Left colon (tissue), 2 donors: Measurements from ENCODE around the gene GPBAR1. TPM values are rescaled to one million over a fixed set of nuclear protein-coding genes. Genes with fewer than 3 reads are reported as not detected.

ENCODE experiments used
- ATAC-seq: fragments of 200-7000 bp; cut with Tn5 transposase; one replicate; pipeline ENCODE4 v1.9.1; 2020; ENCODE audit warnings: mild to moderate bottlenecking, moderate library complexity
- DNase-seq, 2 donors: peaks; one replicate each; pipeline ENCODE4 v3.0.0-alpha.2; 2020
- intact Hi-C, 2 donors: fragments of 100-400 bp; cut with DNase I in 1 of 2; cut with micrococcal nuclease in 1 of 2; formaldehyde crosslinking; loops; one replicate each; pipeline versions ENCODE4 v1.11.2 to v1.14.0; 2022; cut with DNase I, micrococcal nuclease
- total RNA-seq, 2 donors: library from RNA; stranded (reverse); fragmentation: NEBNext Ultra II Directional; extraction: Animal tissue kit (Norgen Biotek cat#: 25700); gene quantifications; one replicate each; pipeline ENCODE4 v1.2.1, GENCODE V29; 2021
- donor health status: DM: no; HTN: no; CAD: no.
- donor health status: DM: yes; HTN: yes; CAD: no.

The GPBAR1 gene
- total RNA-seq, 2 donors from 2014 or later, result 1.8 to 3.0 TPM

DNA sequence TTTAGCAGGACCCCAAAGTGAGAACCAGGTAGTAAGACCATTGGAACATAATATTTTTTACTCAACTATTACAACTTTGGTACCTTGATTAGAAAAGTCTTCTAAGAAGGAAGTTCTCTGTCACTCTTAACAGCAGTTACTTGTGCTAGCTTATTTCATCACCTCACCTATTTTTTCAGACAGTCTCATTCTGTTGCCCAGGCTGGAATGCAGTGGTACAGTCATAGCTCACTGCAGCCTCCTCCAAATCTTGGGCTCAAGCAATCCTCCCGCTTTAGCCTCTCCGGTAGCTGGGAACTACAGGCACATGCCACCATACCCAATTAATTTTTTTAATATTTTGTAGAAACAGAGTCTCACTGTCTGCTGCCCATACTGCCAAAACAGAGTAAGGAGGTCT is 25.8 kb upstream of the GPBAR1 start:
- DNase-seq (no peak), ATAC-seq (no peak)
- intact Hi-C loops, result no loop called here

DNA sequence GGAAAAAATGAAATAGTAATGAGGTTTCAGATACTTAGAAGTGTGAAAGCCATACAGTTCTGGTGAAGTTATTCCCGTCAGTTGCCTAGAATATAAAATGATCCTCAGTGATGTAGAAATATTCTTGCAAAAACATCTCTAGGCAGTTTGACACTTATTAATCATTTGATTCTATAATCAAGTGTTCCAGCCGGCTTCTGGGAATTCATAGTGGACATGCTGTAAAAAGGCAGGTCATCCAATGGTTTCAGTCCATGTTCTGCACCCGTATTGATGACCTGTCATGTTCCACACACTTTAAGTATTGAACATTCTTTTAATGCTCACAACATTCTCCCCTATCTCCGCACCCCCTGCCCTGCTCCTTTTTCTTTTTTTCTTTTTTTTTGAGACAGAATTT is 24.0 kb upstream of the GPBAR1 start:
- intact Hi-C loops, result no loop called here
- ATAC-seq (no peak), DNase-seq (no peak)

DNA sequence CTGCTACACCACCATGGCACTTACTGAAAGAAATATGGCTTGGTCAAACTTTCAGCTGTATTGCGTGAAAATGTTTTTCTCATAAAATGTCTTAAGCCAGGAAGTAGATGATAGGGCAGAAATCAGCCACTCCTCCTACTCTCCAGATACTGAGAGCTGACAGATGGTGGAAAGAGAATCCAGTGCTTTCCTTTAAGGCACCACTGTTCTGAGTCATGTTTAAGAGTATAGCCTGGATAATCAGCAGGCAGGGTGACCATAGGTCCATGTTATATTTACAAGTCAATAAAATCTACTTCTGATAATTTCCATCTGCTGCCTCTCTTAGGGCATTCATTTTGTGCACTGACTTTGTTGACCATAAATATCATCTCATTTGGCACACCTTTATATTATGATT is 21.9 kb upstream of the GPBAR1 start:
- peak; percentile 95 for ATAC-seq
- DNase-seq, result no peak
- intact Hi-C loops, result no loop called here

DNA sequence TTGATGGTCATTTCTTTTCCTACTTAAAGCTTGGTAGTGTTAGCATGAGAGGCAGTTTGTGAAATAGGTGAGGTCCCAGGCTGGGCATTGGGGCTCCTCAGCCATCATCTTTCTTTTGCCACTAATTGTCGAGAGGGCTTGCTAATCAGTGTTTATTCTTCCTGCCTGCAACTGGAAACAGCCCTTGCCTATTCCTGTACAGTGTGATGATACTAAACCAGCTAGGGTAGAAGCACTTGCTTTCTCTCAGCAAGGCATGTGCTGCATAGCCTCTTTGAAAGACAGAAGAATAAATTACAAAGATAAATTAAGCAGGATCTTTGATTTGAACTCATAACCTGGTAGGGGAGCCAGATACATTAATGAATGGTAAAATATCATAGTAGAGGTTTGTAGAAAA is 16.6 kb upstream of the GPBAR1 start:
- intact Hi-C loops, result no loop called here
- DNase-seq, result no peak
- no peak for ATAC-seq

DNA sequence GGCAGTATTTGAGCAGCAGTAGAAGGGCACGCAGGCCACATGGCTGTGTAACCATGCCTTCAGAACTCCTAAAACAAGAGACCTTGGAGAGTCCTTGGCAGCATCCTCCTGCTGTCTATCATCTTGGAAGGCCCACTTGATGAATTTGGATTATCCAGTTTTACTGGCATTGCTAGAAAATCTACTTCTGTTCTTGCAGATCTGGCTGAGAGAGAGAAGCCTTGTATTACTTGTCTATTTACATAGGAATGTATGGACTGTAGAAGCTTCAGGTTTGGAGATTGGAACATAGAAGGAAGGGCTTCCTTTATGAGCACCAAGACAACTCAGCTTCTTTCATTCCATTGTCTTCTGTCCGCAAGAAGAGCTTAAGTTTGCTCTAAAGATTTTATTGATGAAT is 16.1 kb upstream of the GPBAR1 start:
- intact Hi-C loops, result no loop called here
- ATAC-seq, result no peak

DNA sequence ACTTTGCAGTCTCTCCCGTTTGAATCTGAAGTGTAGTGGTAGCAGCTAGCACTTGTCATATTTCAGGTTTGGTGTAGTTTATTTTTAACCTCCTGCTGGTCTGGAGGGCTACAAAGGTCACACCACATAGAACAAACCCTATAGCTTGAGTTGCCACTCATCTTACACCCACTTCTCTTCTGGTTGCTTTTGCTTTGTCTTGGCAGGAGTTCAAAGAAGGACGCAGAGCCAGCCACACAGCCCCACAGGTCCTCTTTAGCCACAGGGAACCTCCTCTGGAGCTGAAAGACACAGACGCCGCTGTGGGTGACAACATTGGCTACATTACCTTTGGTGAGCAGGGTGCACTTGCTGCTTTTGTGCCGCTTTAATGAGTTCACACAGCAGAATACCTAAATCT is 15.6 kb upstream of the GPBAR1 start:
- ATAC-seq (no peak), DNase-seq (no peak)
- intact Hi-C loops, result no loop called here

More for the DNA sequence above, 16.1 kb upstream of the GPBAR1 start:
- no peak for DNase-seq

DNA sequence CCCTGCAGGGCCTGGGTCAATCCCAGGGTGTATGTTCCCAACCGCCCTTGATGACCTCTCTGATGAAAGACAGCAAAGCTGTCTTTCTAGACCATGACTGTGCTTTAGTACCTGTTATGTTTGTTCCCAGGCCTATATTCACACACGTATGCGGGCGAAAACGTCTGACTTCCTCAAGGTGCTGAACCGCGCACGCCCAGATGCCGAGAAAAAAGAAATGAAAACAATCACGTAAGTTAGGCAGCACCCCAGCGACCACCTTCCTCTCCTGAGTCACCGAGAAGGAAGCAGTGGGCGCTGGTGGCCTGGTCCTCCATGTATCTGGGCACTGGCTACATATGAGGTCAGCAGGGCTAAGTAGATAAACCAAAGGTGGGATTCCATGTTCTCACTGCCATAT is 11.1 kb upstream of the GPBAR1 start:
- intact Hi-C loops, result no loop called here
- ATAC-seq, result no peak
- DNase-seq, result no peak

DNA sequence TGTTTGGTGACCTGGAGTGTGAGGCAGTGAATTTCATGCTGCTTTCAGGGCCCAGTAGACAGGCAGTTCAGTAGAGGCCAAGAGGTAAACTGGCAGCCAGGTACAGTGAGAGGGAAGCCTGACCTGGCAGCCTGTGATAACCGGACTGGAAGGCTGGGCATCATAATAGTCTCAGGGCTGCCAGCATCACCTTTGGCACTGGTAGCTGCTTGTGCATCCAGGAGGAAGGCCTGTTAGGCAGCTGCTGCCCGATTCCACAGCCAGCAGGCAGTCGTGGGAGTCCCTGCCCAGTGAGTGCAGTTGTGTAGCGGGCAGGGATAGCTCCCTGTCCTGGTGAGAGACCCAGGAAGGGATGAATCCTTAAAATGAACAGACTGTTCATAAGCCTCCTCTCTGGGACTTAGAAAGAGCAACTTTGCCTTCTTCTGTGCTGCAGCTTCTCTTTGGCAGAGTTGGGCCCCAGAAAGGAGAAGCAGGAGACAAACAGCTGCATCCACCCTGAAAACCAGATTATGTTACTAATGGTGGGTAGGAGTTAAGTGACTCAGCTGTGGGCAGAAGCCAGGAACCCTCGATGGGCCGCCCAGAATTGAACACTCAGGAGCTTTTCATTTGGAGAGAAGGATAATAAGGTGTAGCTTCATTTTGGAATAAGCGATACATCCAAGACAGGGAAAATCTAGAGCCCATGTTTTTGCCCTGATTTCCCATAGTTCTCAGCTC is 8.1 kb upstream of the GPBAR1 start:
- intact Hi-C loops, result no loop called here
- DNase-seq (peak in 1 of 2 donors; percentile 2), ATAC-seq (no peak)

DNA sequence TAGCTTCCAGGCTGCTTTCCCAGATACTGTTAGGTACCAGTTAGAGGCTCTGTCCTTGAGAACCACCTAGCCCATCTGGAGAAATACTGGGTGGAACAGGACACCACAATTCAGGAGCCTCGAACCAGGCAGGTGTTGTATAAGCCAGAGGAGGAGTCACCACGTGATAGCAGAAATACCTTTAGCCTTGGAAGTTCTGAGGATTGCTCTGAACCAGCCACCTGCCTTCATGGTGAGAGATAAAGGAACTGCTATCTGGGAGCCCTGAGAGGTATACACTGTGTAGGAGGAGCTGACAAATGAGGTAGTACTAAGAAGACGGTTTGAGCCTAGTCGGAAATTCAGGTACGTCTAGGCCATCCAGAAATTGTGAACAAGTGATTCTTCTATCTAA is 7.6 kb upstream of the GPBAR1 start:
- intact Hi-C loops, result no loop called here
- DNase-seq, result no peak
- ATAC-seq, result no peak

DNA sequence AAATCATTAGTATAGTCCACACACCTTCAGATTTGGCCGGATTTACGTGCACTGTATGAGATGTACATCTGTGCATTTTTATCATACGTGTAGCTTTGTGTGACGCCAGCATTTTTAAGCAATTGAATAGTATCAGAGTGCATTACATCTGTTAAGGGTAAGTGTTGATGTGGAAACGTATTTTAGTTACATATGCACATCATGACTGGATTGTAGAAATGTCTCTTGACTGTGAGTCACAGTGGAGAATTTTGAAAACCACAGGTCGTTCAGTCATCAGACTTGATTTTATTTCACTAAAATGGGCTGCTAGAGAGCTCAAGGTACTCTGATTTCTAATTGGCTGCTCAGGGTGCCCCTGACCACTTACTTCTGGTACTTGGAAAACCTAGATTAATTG is 5.4 kb upstream of the GPBAR1 start:
- intact Hi-C loops, result no loop called here
- ATAC-seq (no peak), DNase-seq (no peak)

DNA sequence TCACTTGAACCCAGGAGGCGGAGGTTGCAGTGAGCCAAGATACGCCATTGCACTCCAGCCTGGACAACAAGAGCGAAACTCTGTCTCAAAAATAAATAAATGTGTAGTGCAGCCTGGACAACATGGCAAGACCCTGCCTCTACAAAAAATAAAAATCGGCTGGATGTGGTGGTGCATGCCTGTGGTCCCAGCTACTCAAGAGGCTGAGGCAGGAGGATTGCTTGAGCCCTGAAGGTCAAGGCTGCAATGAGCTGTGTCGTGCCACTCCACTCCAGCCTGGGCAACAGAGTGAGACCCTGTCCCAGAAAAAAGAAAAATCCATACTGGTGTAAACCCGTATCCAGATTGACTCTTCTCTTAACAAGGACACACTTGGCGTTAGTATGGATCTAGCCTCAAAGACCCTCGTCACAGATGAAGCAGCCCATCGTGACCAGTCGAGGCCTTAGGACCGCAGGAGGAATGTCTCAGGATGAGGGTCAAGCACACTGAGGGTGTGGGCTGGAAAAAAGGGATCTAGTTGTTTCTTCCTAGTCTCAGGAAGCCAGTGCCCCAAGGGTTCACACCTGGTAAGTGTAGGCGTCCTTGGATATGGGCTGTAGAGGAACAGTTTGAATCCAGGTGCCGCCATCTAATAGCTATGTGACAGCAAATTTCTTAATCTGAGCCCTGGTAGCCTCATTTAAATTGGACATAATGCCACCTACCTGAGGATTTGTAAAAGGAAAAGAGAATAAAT is 4.0 kb upstream of the GPBAR1 start:
- intact Hi-C loops, result no loop called here
- ATAC-seq (no peak), DNase-seq (peak in 1 of 2 donors; percentile 4)

DNA sequence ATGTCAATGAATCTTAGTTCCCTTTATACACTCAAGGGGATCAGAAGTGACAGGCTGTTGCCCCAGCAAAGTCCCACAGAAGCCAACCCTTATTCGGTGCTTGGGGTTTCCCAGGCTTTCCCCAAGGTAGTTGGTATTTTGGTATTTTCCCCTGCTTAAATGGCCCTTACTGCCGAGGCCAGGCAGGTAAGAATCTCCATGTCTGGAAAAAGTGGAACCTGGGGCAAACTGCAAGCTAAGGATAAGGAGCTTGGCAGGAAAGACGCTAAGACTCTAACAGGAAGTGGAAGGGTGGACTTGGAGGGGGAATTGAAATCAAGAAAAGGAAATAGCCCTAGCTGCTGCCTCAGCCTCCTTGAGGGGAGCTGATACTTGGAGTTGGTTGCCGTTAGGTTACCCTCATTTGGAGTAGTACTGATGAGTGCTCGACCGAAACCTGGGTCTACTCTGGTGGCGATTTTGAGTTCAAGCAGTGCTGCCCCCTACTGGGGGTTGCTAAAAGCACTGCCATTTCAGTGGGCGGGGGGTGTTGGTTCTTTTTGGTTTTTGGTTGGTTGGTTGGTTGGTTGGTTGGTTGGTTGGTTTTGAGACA is 3.3 kb upstream of the GPBAR1 start:
- DNase-seq (peak in 1 of 2 donors; percentile 34), ATAC-seq (peak; percentile 22)
- intact Hi-C loops, result no loop called here

DNA sequence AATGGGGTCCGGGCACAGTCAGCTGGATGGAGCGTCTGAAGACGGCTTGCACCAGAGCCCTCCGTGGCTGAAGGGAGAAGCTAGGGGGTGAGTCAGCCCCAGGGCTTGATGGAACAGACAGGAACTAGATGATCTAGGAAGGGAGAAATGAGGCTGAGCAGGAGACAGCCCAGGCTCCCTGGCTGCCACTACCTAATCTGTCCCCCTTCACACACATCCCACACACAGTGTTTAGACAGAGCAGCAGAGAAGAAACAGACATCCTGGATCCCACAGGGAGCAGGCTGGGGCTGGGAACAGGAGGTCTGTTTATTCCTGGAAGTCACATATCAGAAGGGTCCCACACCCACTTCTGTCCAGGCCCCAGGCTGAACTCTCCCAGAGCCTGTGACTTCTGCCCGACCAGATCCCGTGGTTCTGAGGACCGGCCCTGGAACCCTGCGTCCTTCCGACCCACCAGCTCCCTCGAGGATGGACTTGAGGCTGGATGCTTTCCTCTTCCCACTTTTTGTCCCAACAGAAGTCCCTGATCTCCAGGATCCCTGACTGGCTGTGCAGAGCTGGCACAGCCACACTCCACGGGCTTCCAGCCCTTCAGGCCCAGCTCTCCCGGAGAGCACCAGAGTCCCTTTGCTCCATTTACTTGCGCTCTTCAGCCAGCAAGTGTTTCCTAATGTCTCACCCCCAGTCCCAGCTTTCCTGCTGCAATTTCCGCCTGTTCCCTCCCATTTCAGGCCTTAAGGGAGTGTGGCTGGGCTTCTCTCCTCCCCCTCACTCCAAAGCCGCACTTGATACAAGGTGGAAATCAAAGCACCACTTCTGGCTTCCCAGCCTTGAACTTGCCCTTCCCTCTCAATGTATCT is 1.5 kb upstream of the GPBAR1 start:
- DNase-seq (peak; percentile 20 to 75), ATAC-seq (no peak)
- intact Hi-C loops, result no loop called here

DNA sequence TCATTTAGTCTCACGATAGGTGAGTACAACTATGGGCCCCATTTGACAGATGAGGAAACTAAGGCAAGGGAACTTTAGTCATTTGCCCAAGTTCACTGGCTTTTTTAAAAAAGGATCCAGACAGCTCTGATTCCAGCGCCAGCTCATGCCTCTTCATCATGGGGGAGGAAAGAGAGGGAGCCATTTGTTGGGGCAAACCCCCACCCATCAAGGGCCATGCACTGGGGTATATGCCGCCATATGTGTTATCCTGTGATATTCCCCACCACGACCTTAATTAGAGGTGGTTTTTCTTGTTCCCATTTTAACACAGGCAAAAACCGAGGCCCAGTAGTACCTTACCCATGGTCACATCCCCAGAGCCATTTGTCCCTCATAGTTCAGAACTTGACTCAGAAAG is 649 bp upstream of the GPBAR1 start:
- DNase-seq (peak in 1 of 2 donors; percentile 14), ATAC-seq (no peak)
- intact Hi-C loops, result loop anchor here in 1 of 2 donors (5.0 kb wide), 1 partner anchor 43 kb away; the partner anchor contains the start of gene ARPC2

DNA sequence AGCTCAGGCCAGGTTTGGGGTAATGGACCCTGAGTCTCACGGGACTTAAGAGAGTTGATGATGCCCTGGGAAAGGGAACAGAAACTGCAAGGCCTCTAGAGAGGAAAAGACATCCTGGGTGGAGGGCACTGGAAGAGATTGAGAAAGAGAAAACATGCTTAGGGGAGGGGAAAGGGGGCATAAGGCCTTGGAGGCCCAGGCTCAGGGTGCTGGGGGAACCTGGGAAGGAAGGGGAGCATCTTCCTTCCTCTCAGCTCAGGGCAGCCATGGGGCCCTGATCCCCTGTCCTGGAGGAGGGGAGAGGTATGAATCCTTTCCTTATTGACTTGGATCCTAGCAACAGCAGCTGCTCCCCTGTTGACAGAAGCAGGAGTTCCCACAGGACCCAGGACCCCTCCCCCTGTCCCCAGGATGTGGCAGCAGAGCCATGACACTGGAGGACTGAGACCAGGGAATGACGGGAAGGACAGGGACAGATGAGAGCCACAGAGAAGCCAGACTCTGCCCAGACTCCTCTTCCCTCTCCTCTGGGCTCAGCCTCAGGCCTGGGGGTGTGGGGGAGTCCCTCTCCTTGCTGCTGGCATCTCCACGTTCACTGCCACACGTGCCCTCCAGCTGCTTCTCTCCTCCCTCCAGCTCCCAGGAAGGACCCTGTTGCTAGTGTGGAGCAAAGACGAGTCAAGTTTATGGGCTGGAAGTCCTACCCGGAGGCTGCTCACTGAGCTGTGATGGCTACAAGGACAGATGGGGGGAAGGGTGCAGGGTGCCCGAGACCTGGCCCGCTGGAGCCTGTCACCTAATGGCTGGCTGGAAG is 815 bp downstream of the GPBAR1 start:
- ATAC-seq (no peak), DNase-seq (no peak)
- intact Hi-C loops, result loop anchor here in 1 of 2 donors (5.0 kb wide), 1 partner anchor 44 kb away; the partner anchor contains the start of gene ARPC2

DNA sequence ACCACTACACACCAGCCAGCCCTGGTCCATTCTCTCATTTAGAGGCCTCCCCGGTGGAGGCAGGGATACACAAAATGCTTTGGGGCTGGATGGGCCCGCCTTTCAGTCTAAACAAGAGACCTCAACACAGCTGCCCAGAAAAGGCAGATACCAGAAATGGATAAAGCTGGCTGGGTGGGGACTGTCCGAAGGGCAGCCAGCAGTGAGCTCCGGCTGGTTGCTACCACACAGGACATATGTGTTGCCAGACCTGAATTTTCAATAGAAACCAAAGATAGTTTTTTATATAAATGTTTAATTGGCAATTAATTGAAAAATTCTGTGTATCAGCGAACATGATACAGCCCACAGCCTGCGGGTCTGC is 1.4 kb downstream of the GPBAR1 start:
- DNase-seq (peak in 1 of 2 donors; percentile 19), ATAC-seq (no peak)
- intact Hi-C loops, result loop anchor here in 1 of 2 donors (5.0 kb wide), 1 partner anchor 45 kb away; the partner anchor contains the start of gene ARPC2

DNA sequence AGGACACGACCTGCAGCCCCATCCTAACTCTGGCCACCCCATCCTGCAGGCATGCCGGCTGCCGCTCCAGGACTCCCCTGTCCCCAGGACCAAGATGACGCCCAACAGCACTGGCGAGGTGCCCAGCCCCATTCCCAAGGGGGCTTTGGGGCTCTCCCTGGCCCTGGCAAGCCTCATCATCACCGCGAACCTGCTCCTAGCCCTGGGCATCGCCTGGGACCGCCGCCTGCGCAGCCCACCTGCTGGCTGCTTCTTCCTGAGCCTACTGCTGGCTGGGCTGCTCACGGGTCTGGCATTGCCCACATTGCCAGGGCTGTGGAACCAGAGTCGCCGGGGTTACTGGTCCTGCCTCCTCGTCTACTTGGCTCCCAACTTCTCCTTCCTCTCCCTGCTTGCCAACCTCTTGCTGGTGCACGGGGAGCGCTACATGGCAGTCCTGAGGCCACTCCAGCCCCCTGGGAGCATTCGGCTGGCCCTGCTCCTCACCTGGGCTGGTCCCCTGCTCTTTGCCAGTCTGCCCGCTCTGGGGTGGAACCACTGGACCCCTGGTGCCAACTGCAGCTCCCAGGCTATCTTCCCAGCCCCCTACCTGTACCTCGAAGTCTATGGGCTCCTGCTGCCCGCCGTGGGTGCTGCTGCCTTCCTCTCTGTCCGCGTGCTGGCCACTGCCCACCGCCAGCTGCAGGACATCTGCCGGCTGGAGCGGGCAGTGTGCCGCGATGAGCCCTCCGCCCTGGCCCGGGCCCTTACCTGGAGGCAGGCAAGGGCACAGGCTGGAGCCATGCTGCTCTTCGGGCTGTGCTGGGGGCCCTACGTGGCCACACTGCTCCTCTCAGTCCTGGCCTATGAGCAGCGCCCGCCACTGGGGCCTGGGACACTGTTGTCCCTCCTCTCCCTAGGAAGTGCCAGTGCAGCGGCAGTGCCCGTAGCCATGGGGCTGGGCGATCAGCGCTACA is 2.1 kb downstream of the GPBAR1 start:
- ATAC-seq, result no peak
- intact Hi-C loops, result loop anchor here in 1 of 2 donors (5.0 kb wide), 1 partner anchor 46 kb away; the partner anchor contains the start of gene ARPC2
- peak in 1 of 2 donors; percentile 32 for DNase-seq
